K562 (cell line): ENCODE data around the gene RRAD. TPM values are rescaled to one million over a fixed set of nuclear protein-coding genes. Genes with fewer than 3 reads are reported as not detected.

ENCODE experiments used
- E2F3 ChIP-seq: fragments of 250-450 bp; sonication (Bioruptor Pico); IDR thresholded peaks from 2 replicates; pipeline ENCODE4 v1.4.0; 2020; ENCODE audit warnings: mild to moderate bottlenecking
- E2F6 ChIP-seq, 2 experiments: IDR thresholded peaks; 2 replicates each; pipeline ENCODE4 v1.6.1; 2011; ENCODE audit warnings: borderline replicate concordance in 1 of 2, control low read depth in 1 of 2, low read depth in 1 of 2, low read length in 1 of 2, mild to moderate bottlenecking in 1 of 2, mixed read lengths in 1 of 2, moderate library complexity in 1 of 2; ENCODE audit not compliant: insufficient read depth in 1 of 2, insufficient read length in 1 of 2, poor library complexity in 1 of 2, severe bottlenecking in 1 of 2; ENCODE audit errors: extremely low read depth in 1 of 2
- ELF2 ChIP-seq: fragments of 250-450 bp; sonication (Bioruptor Pico); IDR thresholded peaks from 2 replicates; pipeline ENCODE4 v1.5.0; 2021; ENCODE audit warnings: mild to moderate bottlenecking
- ETV1 ChIP-seq: fragments of 450-650 bp; conservative IDR thresholded peaks from 2 replicates; pipeline ENCODE4 v1.6.1; 2016; ENCODE audit warnings: missing genetic modification characterization, control low read depth, low read depth, missing compliant biosample characterization
- FOSL1 ChIP-seq: fragments of 200-800 bp; sonication (Bioruptor generic); conservative IDR thresholded peaks from 2 replicates; pipeline ENCODE4 v1.6.1; 2016; ENCODE audit warnings: missing genetic modification characterization, missing compliant biosample characterization
- FOXA3 ChIP-seq, 2 experiments: fragments of 450-650 bp in 1 of 2; sonication (generic) in 1 of 2; formaldehyde crosslinking; IDR thresholded peaks in 1 of 2; conservative IDR thresholded peaks in 1 of 2; 2 replicates each; pipeline versions ENCODE4 v1.4.0 to v1.8.0; 2020 to 2022; ENCODE audit warnings: mild to moderate bottlenecking in 2 of 2, missing genetic modification reagents in 1 of 2
- GABPA ChIP-seq: fragments of 200-800 bp; sonication (Bioruptor generic); conservative IDR thresholded peaks from 2 replicates; pipeline ENCODE4 v1.6.1; 2016; ENCODE audit warnings: low read depth, missing genetic modification characterization, missing compliant biosample characterization
- GABPB1 ChIP-seq: sonication (generic); formaldehyde crosslinking; IDR thresholded peaks from 2 replicates; pipeline ENCODE4 v1.8.0; 2022; ENCODE audit warnings: mild to moderate bottlenecking, missing genetic modification reagents
- GTF3C2 ChIP-seq: IDR thresholded peaks from 3 replicates; pipeline ENCODE4 v1.6.1; 2011; ENCODE audit warnings: borderline replicate concordance, mild to moderate bottlenecking, moderate library complexity; ENCODE audit not compliant: insufficient read length; ENCODE audit errors: extremely low read depth
- HCFC1 ChIP-seq: IDR thresholded peaks from 2 replicates; pipeline ENCODE4 v1.6.1; 2012; ENCODE audit warnings: low read depth, low read length, improper control_type of control experiment
- HMGN3 ChIP-seq: IDR thresholded peaks from 2 replicates; pipeline ENCODE4 v1.6.1; 2011; ENCODE audit warnings: borderline replicate concordance, low read depth, mild to moderate bottlenecking, mixed read lengths, low read length; ENCODE audit not compliant: insufficient read length; ENCODE audit errors: extremely low read depth
- JUND ChIP-seq, 2 experiments: IDR thresholded peaks; 2 replicates in 1 of 2; 3 replicates in 1 of 2; pipeline ENCODE4 v1.6.1; 2011; ENCODE audit warnings: borderline replicate concordance in 2 of 2, low read depth in 2 of 2, low read length in 2 of 2, improper control_type of control experiment in 1 of 2, missing biosample characterization in 1 of 2, missing genetic modification characterization in 1 of 2, missing genetic modification reagents in 1 of 2
- KDM5B ChIP-seq: fragments of 200-600 bp; sonication (generic); IDR thresholded peaks from 2 replicates; pipeline ENCODE4 v1.6.1; 2012; ENCODE audit warnings: low read depth, mild to moderate bottlenecking, moderate library complexity, low read length, control low read depth, inconsistent platforms; ENCODE audit not compliant: insufficient replicate concordance
- MXI1 ChIP-seq: IDR thresholded peaks from 2 replicates; pipeline ENCODE4 v1.6.1; 2011; ENCODE audit warnings: low read depth, mild to moderate bottlenecking, improper control_type of control experiment, low read length
- SMARCB1 ChIP-seq: IDR thresholded peaks from 2 replicates; pipeline ENCODE4 v1.6.1; 2011; ENCODE audit warnings: improper control_type of control experiment, low read depth; ENCODE audit not compliant: insufficient read length
- TOE1 ChIP-seq, 2 experiments: fragments of 450-650 bp in 1 of 2; sonication (generic) in 1 of 2; formaldehyde crosslinking in 1 of 2; IDR thresholded peaks; 2 replicates each; pipeline versions ENCODE4 v1.7.1 to v1.8.0; 2016 to 2022; ENCODE audit warnings: borderline replicate concordance in 2 of 2, mild to moderate bottlenecking in 2 of 2, antibody characterized with exemption in 1 of 2, inconsistent platforms in 1 of 2, low read depth in 1 of 2, missing genetic modification reagents in 1 of 2, moderate library complexity in 1 of 2
- ZFP36 ChIP-seq: fragments of 150-350 bp; IDR thresholded peaks from 2 replicates; pipeline ENCODE4 v1.6.1; 2018; ENCODE audit warnings: low read length, low read depth; ENCODE audit not compliant: partially characterized antibody
- ZNF586 ChIP-seq: fragments of 450-650 bp; formaldehyde crosslinking; conservative IDR thresholded peaks from 2 replicates; pipeline ENCODE4 v1.4.0; 2020; ENCODE audit warnings: mild to moderate bottlenecking, moderate library complexity
- polyA plus RNA-seq, 8 experiments: library from polyadenylated mRNA; depleted of rRNA in 4 of 8; stranded (reverse) in 5 of 8; unstranded in 3 of 8; fragments of >200 nt; fragmentation: Nextera tagmentation in 2 of 8; fragmentation: Illumina TruSeq in 1 of 8; extraction: Ambion mirVana in 2 of 8; extraction: Trizol in 1 of 8; gene quantifications; 2 replicates each; pipeline versions ENCODE4 v1.2.1 to v1.2.3, GENCODE V29; 2011 to 2014; ENCODE audit warnings: inconsistent platforms in 1 of 8, missing spikeins in 1 of 8
- total RNA-seq, 7 experiments: library from RNA; depleted of rRNA in 6 of 7; stranded (reverse); fragments of >200 nt in 6 of 7; fragmentation: Illumina TruSeq in 2 of 7; extraction: Trizol in 2 of 7; gene quantifications; 2 replicates each; pipeline versions ENCODE4 v1.2.1 to v1.2.3, GENCODE V29; 2011 to 2021; ENCODE audit warnings: low replicate concordance in 1 of 7
- TF ChIP-seq, protein P1 (sequence below): conservative IDR thresholded peaks from 2 replicates; pipeline ENCODE4 v1.6.1; 2011; ENCODE audit warnings: low read depth, mild to moderate bottlenecking, low read length; ENCODE audit not compliant: control insufficient read depth

RRAD gene
- total and polyA plus RNA-seq, 9 of the 15 experiments (the other 6 are each of a cell fraction or from before 2014, with no cell fraction given), result 0.09 to 0.20 (median 0.13) TPM; not detected in 5

- TF ChIP-seq FOSL1 (0 out of 2 replicates have a peak, but pooled peaks have one; percentile 30), SMARCB1 (no peak), KDM5B (peak; percentile 90), ELF2 (CRISPR knock-in tag) (peak; percentile 89), HMGN3 (peak; percentile 44), JUND (IDR thresholded peaks at IDR 0.05; ENCODE audit: borderline replicate concordance, low read depth, low read length) (peak; percentile 26; the same call in 1 of the 2 replicates), JUND (tag; IDR thresholded peaks at IDR 0.05; ENCODE audit: borderline replicate concordance, low read depth, low read length) (no peak; the same call in 2 of the 3 replicates), ZNF586 (no peak), ZFP36 (peak; percentile 3), HCFC1 (peak; percentile 67), E2F6 (IDR thresholded peaks at IDR 0.05; ENCODE audit: borderline replicate concordance in 1 of 2, extremely low read depth in 1 of 2, insufficient read depth in 1 of 2, insufficient read length in 1 of 2, low read depth in 1 of 2, low read length in 1 of 2, poor library complexity in 1 of 2, severe bottlenecking in 1 of 2) (peak; percentile 65 to 81), GABPB1 (CRISPR knock-in tag) (peak; percentile 91), MXI1 (peak; percentile 79), GABPA (tag) (peak; percentile 96), GTF3C2 (no peak), TOE1 (IDR thresholded peaks at IDR 0.05; ENCODE audit: borderline replicate concordance) (peak; percentile 89), TOE1 (CRISPR knock-in tag; IDR thresholded peaks at IDR 0.05; ENCODE audit: borderline replicate concordance, low read depth) (no peak), E2F3 (no peak), ETV1 (tag) (peak; percentile 89), FOXA3 (CRISPR knock-in tag; conservative IDR thresholded peaks at IDR 0.05 in 1 of 2, IDR thresholded peaks at IDR 0.05 in 1 of 2) (0 out of 4 replicates have a peak, but pooled peaks of 1 of the 2 experiments have one; percentile 49)
- TF ChIP-seq, protein P1, sequence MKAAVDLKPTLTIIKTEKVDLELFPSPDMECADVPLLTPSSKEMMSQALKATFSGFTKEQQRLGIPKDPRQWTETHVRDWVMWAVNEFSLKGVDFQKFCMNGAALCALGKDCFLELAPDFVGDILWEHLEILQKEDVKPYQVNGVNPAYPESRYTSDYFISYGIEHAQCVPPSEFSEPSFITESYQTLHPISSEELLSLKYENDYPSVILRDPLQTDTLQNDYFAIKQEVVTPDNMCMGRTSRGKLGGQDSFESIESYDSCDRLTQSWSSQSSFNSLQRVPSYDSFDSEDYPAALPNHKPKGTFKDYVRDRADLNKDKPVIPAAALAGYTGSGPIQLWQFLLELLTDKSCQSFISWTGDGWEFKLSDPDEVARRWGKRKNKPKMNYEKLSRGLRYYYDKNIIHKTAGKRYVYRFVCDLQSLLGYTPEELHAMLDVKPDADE, result peak; percentile 80; the same call in 1 of the 2 replicates
These were observed 9.0 kb upstream of the RRAD start, which contains the start of gene CIAO2B (continued) for GRCh38 chr16:66934138-66934838.
